Lower leg skin (tissue), 3 donors: Measurements from ENCODE around the gene LY6G6D.

Source experiments
- CTCF ChIP-seq, 3 donors: fragments of 450-650 bp; IDR thresholded peaks; one replicate each; pipeline ENCODE4 v1.5.1; 2016; ENCODE audit warnings: antibody characterized with exemption in 3 of 3, mild to moderate bottlenecking in 3 of 3, moderate library complexity in 2 of 3
- POLR2A ChIP-seq, 2 donors: fragments of 450-650 bp; IDR thresholded peaks; one replicate each; pipeline ENCODE4 v1.6.1; 2016 to 2017; ENCODE audit warnings: antibody characterized with exemption in 2 of 2, mild to moderate bottlenecking in 1 of 2, moderate library complexity in 1 of 2

- TF ChIP-seq POLR2A (IDR thresholded peaks at IDR 0.05), result no peak
- TF ChIP-seq CTCF (IDR thresholded peaks at IDR 0.05), result no peak
Measured at GRCh38 chr6:31737991-31738979, 23.1 kb downstream of the LY6G6D start.
